SW 1271 (cell line): ENCODE data around the gene HIVEP3.

ENCODE experiments used
- DNase-seq, 2 experiments: peaks; one replicate each; lab custom pipeline; 2025; lab: John Stamatoyannopoulos, UW

HIVEP3 gene

GRCh38 chr1:41762251-41762650 is 156.5 kb downstream of the HIVEP3 start:
- DNase-seq = no peak

GRCh38 chr1:41758904-41759548 is 159.7 kb downstream of the HIVEP3 start:
- DNase-seq = no peak

- no peak for DNase-seq
These were observed 160.2 kb downstream of the HIVEP3 start for GRCh38 chr1:41758500-41758899.

GRCh38 chr1:41754540-41754939 is 164.2 kb downstream of the HIVEP3 start:
- no peak for DNase-seq

- no peak for DNase-seq
These were observed 166.1 kb downstream of the HIVEP3 start for GRCh38 chr1:41752514-41753170.

GRCh38 chr1:41751804-41752513 is 166.8 kb downstream of the HIVEP3 start:
- DNase-seq = no peak

- no peak for DNase-seq
These were observed 168.6 kb downstream of the HIVEP3 start for GRCh38 chr1:41749991-41750745.

- DNase-seq = no peak
These were observed 173.7 kb downstream of the HIVEP3 start for GRCh38 chr1:41745022-41745421.

GRCh38 chr1:41743366-41743765 is 175.4 kb downstream of the HIVEP3 start:
- no peak for DNase-seq

GRCh38 chr1:41742219-41742618 is 176.5 kb downstream of the HIVEP3 start:
- DNase-seq = no peak

- no peak for DNase-seq
These were observed 177.5 kb downstream of the HIVEP3 start for GRCh38 chr1:41741244-41741643.

- DNase-seq = no peak
These were observed 178.0 kb downstream of the HIVEP3 start for GRCh38 chr1:41740630-41741239.

GRCh38 chr1:41740058-41740457 is 178.7 kb downstream of the HIVEP3 start:
- no peak for DNase-seq

- DNase-seq = no peak
These were observed 179.4 kb downstream of the HIVEP3 start for GRCh38 chr1:41739061-41739955.

- no peak for DNase-seq
These were observed 180.2 kb downstream of the HIVEP3 start for GRCh38 chr1:41738475-41738874.

- no peak for DNase-seq
These were observed 180.7 kb downstream of the HIVEP3 start for GRCh38 chr1:41738006-41738405.

- no peak for DNase-seq
These were observed 183.0 kb downstream of the HIVEP3 start for GRCh38 chr1:41735631-41736260.

- no peak for DNase-seq
These were observed 183.6 kb downstream of the HIVEP3 start for GRCh38 chr1:41735139-41735538.

GRCh38 chr1:41734201-41734970 is 184.3 kb downstream of the HIVEP3 start:
- no peak for DNase-seq

GRCh38 chr1:41733725-41734124 is 185.0 kb downstream of the HIVEP3 start:
- no peak for DNase-seq
